HG03139 (cell line): ENCODE results near the gene ANKRD55.
"Not testable (repeated sequence)": the region's sequence is repeated elsewhere in the genome, so short reads cannot be mapped to it uniquely, and the experiment has no call there.

Experiments used
- ATAC-seq: cut with Tn5 transposase; IDR thresholded peaks from one replicate; pipeline ENCODE4 v1.9.1; 2021; ENCODE audit not compliant: unreplicated experiment

ANKRD55 gene

GRCh38 chr5:56170557-56170956 lies 62.6 kb downstream of the ANKRD55 start:
- ATAC-seq: no peak

GRCh38 chr5:56169949-56170348 lies 63.2 kb downstream of the ANKRD55 start:
- no peak for ATAC-seq

- no peak for ATAC-seq
Measured at GRCh38 chr5:56169281-56169680, 63.8 kb downstream of the ANKRD55 start.

- no peak for ATAC-seq
Measured at GRCh38 chr5:56168066-56168478, 65.1 kb downstream of the ANKRD55 start.

GRCh38 chr5:56167519-56167918 lies 65.6 kb downstream of the ANKRD55 start:
- ATAC-seq: no peak

- no peak for ATAC-seq
Measured at GRCh38 chr5:56166671-56167385, 66.3 kb downstream of the ANKRD55 start.

- ATAC-seq: no peak
Measured at GRCh38 chr5:56164376-56164775, 68.8 kb downstream of the ANKRD55 start.

GRCh38 chr5:56161927-56162326 lies 71.2 kb downstream of the ANKRD55 start:
- no peak for ATAC-seq

- ATAC-seq: no peak
Measured at GRCh38 chr5:56161439-56161823, 71.7 kb downstream of the ANKRD55 start.

GRCh38 chr5:56160723-56161438 lies 72.2 kb downstream of the ANKRD55 start:
- no peak for ATAC-seq

GRCh38 chr5:56159521-56159947 lies 73.6 kb downstream of the ANKRD55 start:
- ATAC-seq: no peak

- ATAC-seq: no peak
Measured at GRCh38 chr5:56158331-56158960, 74.7 kb downstream of the ANKRD55 start.

GRCh38 chr5:56157191-56157621 lies 75.9 kb downstream of the ANKRD55 start:
- ATAC-seq: not testable (repeated sequence)

GRCh38 chr5:56156585-56157190 lies 76.4 kb downstream of the ANKRD55 start:
- ATAC-seq: peak; percentile 47

- peak; percentile 18 for ATAC-seq
Measured at GRCh38 chr5:56155992-56156584, 77.0 kb downstream of the ANKRD55 start.

GRCh38 chr5:56154732-56155484 lies 78.2 kb downstream of the ANKRD55 start:
- no peak for ATAC-seq

- ATAC-seq: no peak
Measured at GRCh38 chr5:56152437-56152836, 80.7 kb downstream of the ANKRD55 start.

GRCh38 chr5:56150756-56151155 lies 82.4 kb downstream of the ANKRD55 start:
- ATAC-seq: not testable (repeated sequence)

- ATAC-seq: peak; percentile 73
Measured at GRCh38 chr5:56148453-56148971, 84.6 kb downstream of the ANKRD55 start.

GRCh38 chr5:56147659-56148230 lies 85.4 kb downstream of the ANKRD55 start:
- no peak for ATAC-seq
